ENCODE results near the gene PLEKHM2. TPM values are rescaled to one million over a fixed set of nuclear protein-coding genes. Genes with fewer than 3 reads are reported as not detected.

PLEKHM2 gene
- total and polyA plus RNA-seq, 8 donors: 22.9 to 39.6 (median 33.3) TPM

GRCh38 chr1:15687446-15687845 is 3.3 kb downstream of the PLEKHM2 start:
- Histone ChIP-seq H3K9me3 (no peaks in the 10 kb centered on the region), H3K4me3 (no peak overlapping the region), H3K27ac (no peak overlapping the region), H3K4me1 (peaks cover 0 to 21% (median 9%) of the 10 kb centered on the region in 3 donors), H3K36me3 (no peaks in the 10 kb centered on the region), H3K27me3 (no peaks in the 10 kb centered on the region)
- no peak for DNase-seq
- ATAC-seq: no peak
- intact Hi-C loops (cut with DNase I): no loop called here
- no peak for FAIRE-seq
- WGBS, 2 donors: 66 to 75% methylated on average over 2 of the region's 2 CpGs
- no peak for TF ChIP-seq CTCF (IDR thresholded peaks at IDR 0.05)

DNA sequence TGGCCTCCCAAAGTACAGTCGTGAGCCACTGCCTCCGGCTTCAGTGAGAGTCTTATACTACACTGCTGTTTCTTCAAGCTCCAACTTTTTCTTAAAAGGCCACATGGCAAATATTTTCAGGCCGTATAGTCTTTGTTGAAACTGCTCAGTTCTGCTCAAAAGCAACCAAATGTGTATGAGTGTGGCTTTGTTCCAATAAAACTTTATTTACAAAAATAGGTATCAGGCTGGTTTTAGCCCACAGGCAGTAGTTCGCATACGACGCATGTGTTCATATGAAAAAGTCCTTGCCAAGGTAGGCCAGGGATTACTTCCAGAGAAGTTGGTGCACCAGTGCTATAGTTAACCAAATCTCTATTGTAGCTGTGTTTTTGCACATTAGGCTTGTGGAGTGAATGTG is 6.2 kb downstream of the PLEKHM2 start:
- no peak for TF ChIP-seq CTCF (IDR thresholded peaks at IDR 0.05)
- no peaks in the 10 kb centered on the region for H3K27me3 ChIP-seq
- ATAC-seq (no peak), DNase-seq (peak in 1 of 6 donors; percentile 2), FAIRE-seq (no peak)
- peaks cover 0 to 19% (median 8%) of the 10 kb centered on the region in 3 donors for H3K4me1 ChIP-seq
- intact Hi-C loops (cut with DNase I): no loop called here
- no peak overlapping the region for H3K27ac ChIP-seq
- 96 to 98% methylated on average over 6 of the region's 6 CpGs for WGBS, 2 donors
- H3K4me3 ChIP-seq: no peak overlapping the region
- no peaks in the 10 kb centered on the region for H3K36me3 ChIP-seq
- no peaks in the 10 kb centered on the region for H3K9me3 ChIP-seq

GRCh38 chr1:15691434-15692032 is 7.4 kb downstream of the PLEKHM2 start:
- Histone ChIP-seq H3K9me3 (no peaks in the 10 kb centered on the region), H3K4me1 (peaks cover 0 to 10% (median 0%) of the 10 kb centered on the region in 3 donors), H3K27ac (no peak overlapping the region), H3K27me3 (no peaks in the 10 kb centered on the region), H3K4me3 (no peak overlapping the region), H3K36me3 (no peaks in the 10 kb centered on the region)
- WGBS, 2 donors: 71 to 75% methylated on average over 11 of the region's 11 CpGs
- no peak for TF ChIP-seq CTCF (IDR thresholded peaks at IDR 0.05)
- intact Hi-C loops (cut with DNase I): no loop called here
- ATAC-seq: peak in 1 of 4 donors; percentile 34
- no peak for FAIRE-seq
- peak in 1 of 6 donors; percentile 12 for DNase-seq

DNA sequence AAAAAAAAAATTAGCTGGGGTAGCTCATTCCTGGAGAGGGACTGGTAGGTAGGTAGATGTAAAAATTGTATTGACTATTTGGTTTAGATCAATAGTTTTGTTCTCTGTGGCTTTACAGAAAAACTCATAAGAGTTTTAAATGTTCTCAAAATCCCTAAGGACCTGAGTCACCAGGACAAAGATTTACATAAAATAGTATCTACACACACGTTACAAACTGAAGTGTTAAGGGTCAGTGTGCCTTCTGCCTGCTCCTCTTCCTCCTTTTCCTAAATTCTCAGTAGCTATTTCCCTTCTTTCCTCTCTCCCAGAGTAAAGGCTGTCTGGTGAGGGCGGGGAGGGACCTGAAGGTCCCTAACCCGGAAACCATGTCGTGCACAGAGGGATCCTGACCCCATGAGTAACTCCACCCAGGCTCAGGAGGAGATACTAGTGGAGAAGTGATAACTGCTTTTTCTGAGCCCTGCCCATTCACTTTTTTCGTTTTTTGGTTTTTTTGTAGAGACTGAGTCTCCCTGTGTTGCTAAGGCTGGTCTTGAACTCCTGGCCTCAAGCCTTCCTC is 8.1 kb downstream of the PLEKHM2 start:
- DNase-seq (peak in 1 of 6 donors; percentile 0), FAIRE-seq (no peak), ATAC-seq (no peak)
- no peaks in the 10 kb centered on the region for H3K27me3 ChIP-seq
- no peak overlapping the region for H3K27ac ChIP-seq
- 85 to 86% methylated on average over 5 of the region's 5 CpGs for WGBS, 2 donors
- intact Hi-C loops (cut with DNase I): no loop called here
- H3K9me3 ChIP-seq: no peaks in the 10 kb centered on the region
- no peak for TF ChIP-seq CTCF (IDR thresholded peaks at IDR 0.05)
- peaks cover 0 to 8% (median 0%) of the 10 kb centered on the region in 3 donors for H3K4me1 ChIP-seq
- H3K4me3 ChIP-seq: no peak overlapping the region
- H3K36me3 ChIP-seq: no peaks in the 10 kb centered on the region

- Histone ChIP-seq H3K4me1 (peaks cover 0 to 3% (median 0%) of the 10 kb centered on the region in 3 donors), H3K36me3 (no peaks in the 10 kb centered on the region), H3K4me3 (no peak overlapping the region), H3K27me3 (no peaks in the 10 kb centered on the region), H3K9me3 (no peaks in the 10 kb centered on the region), H3K27ac (no peak overlapping the region)
- DNase-seq: peak in 1 of 6 donors; percentile 1
- intact Hi-C loops (cut with DNase I): no loop called here
- no peak for FAIRE-seq
- no peak for TF ChIP-seq CTCF (IDR thresholded peaks at IDR 0.05)
- ATAC-seq: peak in 1 of 4 donors; percentile 18
- WGBS, 2 donors: 85 to 90% methylated on average over 5 of the region's 5 CpGs
Measured at GRCh38 chr1:15693371-15693770, 9.3 kb downstream of the PLEKHM2 start.

Measured in pancreas (tissue), 10 donors.